ENCODE data around the gene EARS2. TPM values are rescaled to one million over a fixed set of nuclear protein-coding genes. Genes with fewer than 3 reads are reported as not detected.
A peak's percentile ranks its signal among the peaks of the same experiment; 100 is the strongest.

EARS2 gene
- total RNA-seq, 1 donor: 32.6 TPM

- Histone ChIP-seq H3K4me2 (ENCODE audit: insufficient read depth, low read length) (no peak overlapping the region), H3K27ac (ENCODE audit: low read depth, low read length) (no peak overlapping the region), H3K4me1 (ENCODE audit: insufficient read depth, low read length) (peaks cover 14% of the 10 kb centered on the region), H3K27me3 (ENCODE audit: insufficient read depth, low read length) (no peaks in the 10 kb centered on the region), H3K36me3 (ENCODE audit: insufficient read depth, low read length) (peaks cover 84% of the 10 kb centered on the region), H3K4me3 (ENCODE audit: insufficient read depth, low read length) (no peak overlapping the region), H3K79me2 (ENCODE audit: insufficient read depth, low read length) (peaks cover 55% of the 10 kb centered on the region), H3K9me3 (ENCODE audit: low read depth, low read length) (no peaks in the 10 kb centered on the region), H4K20me1 (ENCODE audit: insufficient read depth, low read length) (peaks cover 37% of the 10 kb centered on the region), H2AFZ (ENCODE audit: low read length) (no peak overlapping the region)
- no peak for DNase-seq (ENCODE audit: insufficient read length, low spot score, missing footprints)
- TF ChIP-seq, protein P1, sequence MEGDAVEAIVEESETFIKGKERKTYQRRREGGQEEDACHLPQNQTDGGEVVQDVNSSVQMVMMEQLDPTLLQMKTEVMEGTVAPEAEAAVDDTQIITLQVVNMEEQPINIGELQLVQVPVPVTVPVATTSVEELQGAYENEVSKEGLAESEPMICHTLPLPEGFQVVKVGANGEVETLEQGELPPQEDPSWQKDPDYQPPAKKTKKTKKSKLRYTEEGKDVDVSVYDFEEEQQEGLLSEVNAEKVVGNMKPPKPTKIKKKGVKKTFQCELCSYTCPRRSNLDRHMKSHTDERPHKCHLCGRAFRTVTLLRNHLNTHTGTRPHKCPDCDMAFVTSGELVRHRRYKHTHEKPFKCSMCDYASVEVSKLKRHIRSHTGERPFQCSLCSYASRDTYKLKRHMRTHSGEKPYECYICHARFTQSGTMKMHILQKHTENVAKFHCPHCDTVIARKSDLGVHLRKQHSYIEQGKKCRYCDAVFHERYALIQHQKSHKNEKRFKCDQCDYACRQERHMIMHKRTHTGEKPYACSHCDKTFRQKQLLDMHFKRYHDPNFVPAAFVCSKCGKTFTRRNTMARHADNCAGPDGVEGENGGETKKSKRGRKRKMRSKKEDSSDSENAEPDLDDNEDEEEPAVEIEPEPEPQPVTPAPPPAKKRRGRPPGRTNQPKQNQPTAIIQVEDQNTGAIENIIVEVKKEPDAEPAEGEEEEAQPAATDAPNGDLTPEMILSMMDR (IDR thresholded peaks at IDR 0.05; ENCODE audit: extremely low read depth, low read depth, low read length): no peak
Measured at GRCh38 chr16:23562505-23562904, 5.4 kb upstream of the EARS2 start.

DNA sequence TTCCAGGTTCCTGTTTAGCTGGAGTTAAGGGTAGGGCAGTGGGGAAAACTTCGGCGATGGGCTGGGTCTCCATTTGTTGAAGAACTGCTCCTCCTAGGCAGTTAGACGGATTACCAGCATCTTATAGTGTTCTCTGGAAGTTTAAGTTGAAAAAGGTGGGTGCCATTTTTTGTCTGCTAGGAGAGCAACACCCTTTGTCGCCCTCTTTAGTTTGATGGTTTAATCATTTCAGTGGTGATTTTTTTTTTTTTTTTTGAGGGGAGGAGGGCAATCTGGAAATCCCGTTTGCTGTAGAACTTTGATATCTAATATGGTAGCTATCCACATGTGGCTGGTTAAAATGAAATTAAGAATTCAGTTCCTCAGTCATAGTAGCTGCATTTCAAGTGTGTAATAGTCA lies 4.4 kb upstream of the EARS2 start:
- Histone ChIP-seq H3K79me2 (ENCODE audit: insufficient read depth, low read length) (peaks cover 58% of the 10 kb centered on the region), H3K9me3 (ENCODE audit: low read depth, low read length) (no peaks in the 10 kb centered on the region), H2AFZ (ENCODE audit: low read length) (no peak overlapping the region), H4K20me1 (ENCODE audit: insufficient read depth, low read length) (peaks cover 37% of the 10 kb centered on the region), H3K36me3 (ENCODE audit: insufficient read depth, low read length) (peaks cover 75% of the 10 kb centered on the region), H3K4me1 (ENCODE audit: insufficient read depth, low read length) (peaks cover 16% of the 10 kb centered on the region), H3K27ac (ENCODE audit: low read depth, low read length) (no peak overlapping the region), H3K27me3 (ENCODE audit: insufficient read depth, low read length) (no peaks in the 10 kb centered on the region), H3K4me2 (ENCODE audit: insufficient read depth, low read length) (no peak overlapping the region), H3K4me3 (ENCODE audit: insufficient read depth, low read length) (no peak overlapping the region)
- no peak for DNase-seq (ENCODE audit: insufficient read length, low spot score, missing footprints)
- TF ChIP-seq, protein P1 (IDR thresholded peaks at IDR 0.05; ENCODE audit: extremely low read depth, low read depth, low read length): no peak

DNA sequence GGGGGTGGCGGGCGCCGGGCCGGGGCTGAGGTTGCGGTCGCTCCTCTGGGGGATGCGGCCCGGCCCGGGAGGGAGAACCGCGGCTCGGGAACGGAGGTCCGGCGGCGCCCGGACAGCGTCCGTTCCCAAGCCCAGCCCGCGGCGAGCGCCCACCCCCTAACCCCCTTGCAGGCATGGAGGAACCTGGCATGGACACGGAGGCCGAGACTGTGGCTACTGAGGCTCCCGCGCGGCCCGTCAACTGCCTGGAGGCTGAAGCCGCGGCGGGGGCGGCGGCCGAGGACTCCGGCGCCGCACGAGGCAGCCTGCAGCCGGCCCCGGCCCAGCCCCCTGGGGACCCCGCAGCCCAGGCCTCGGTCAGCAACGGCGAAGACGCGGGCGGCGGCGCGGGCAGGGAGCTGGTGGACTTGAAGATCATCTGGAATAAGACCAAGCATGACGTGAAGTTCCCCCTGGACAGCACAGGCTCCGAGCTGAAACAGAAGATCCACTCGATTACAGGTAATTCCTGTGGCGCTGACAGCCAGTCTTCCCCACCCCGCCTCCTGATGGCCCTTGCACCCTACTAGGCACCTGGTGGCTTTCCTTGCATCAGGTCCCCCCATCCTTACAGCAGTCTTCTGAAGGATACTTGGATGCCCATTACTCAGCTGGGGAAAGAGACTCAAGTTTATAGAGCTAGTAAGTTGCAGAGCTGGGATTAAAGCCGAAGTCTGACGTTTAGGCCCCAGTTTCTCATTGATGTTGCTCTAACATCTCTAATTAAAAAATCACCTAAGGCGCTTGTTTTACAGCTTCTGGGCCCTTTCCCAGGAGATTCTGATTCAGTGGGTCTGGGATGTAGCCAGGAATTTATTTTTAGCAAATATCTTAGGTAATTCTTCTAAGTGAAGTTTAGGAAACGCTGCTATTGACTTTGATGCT lies 891 bp upstream of the EARS2 start:
- peak overlapping the region; percentile 70 for H2AFZ ChIP-seq (ENCODE audit: low read length)
- H3K79me2 ChIP-seq (ENCODE audit: insufficient read depth, low read length): peaks cover 70% of the 10 kb centered on the region
- peak overlapping the region; percentile 85 for H3K4me3 ChIP-seq (ENCODE audit: insufficient read depth, low read length)
- peaks cover 21% of the 10 kb centered on the region for H4K20me1 ChIP-seq (ENCODE audit: insufficient read depth, low read length)
- TF ChIP-seq, protein P1 (IDR thresholded peaks at IDR 0.05; ENCODE audit: extremely low read depth, low read depth, low read length): no peak
- no peaks in the 10 kb centered on the region for H3K9me3 ChIP-seq (ENCODE audit: low read depth, low read length)
- H3K36me3 ChIP-seq (ENCODE audit: insufficient read depth, low read length): peaks cover 42% of the 10 kb centered on the region
- H3K4me2 ChIP-seq (ENCODE audit: insufficient read depth, low read length): peak overlapping the region; percentile 89
- DNase-seq (ENCODE audit: insufficient read length, low spot score, missing footprints): peak; percentile 73
- peaks cover 18% of the 10 kb centered on the region for H3K4me1 ChIP-seq (ENCODE audit: insufficient read depth, low read length)
- no peaks in the 10 kb centered on the region for H3K27me3 ChIP-seq (ENCODE audit: insufficient read depth, low read length)
- H3K27ac ChIP-seq (ENCODE audit: low read depth, low read length): peak overlapping the region; percentile 92

DNA sequence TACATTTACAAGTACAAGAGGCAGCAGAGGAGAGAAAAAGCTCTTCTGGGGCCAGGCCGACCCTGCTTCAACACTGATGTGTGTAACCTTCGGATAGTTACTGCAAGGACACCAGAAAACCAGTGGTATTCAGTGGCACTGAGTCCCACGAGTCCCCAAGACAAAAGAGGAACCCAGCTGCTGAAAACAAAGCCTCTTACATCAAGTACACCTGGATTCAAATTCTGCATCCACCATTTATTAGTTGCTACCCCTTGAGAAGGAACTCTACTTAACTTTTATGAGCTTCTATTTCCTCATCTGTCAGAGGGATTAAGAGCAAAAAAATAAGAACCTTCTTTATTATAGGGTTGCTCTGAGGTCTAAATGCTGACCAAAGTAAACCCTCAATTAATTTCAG lies 2.6 kb downstream of the EARS2 start:
- Histone ChIP-seq H3K36me3 (ENCODE audit: insufficient read depth, low read length) (peaks cover 34% of the 10 kb centered on the region), H3K27me3 (ENCODE audit: insufficient read depth, low read length) (no peaks in the 10 kb centered on the region), H3K4me1 (ENCODE audit: insufficient read depth, low read length) (peaks cover 16% of the 10 kb centered on the region), H3K79me2 (ENCODE audit: insufficient read depth, low read length) (peaks cover 39% of the 10 kb centered on the region), H4K20me1 (ENCODE audit: insufficient read depth, low read length) (peaks cover 5% of the 10 kb centered on the region), H2AFZ (ENCODE audit: low read length) (no peak overlapping the region), H3K9me3 (ENCODE audit: low read depth, low read length) (no peaks in the 10 kb centered on the region), H3K4me2 (ENCODE audit: insufficient read depth, low read length) (no peak overlapping the region), H3K4me3 (ENCODE audit: insufficient read depth, low read length) (no peak overlapping the region), H3K27ac (ENCODE audit: low read depth, low read length) (no peak overlapping the region)
- TF ChIP-seq, protein P1 (IDR thresholded peaks at IDR 0.05; ENCODE audit: extremely low read depth, low read depth, low read length): no peak
- no peak for DNase-seq (ENCODE audit: insufficient read length, low spot score, missing footprints)
